HG02678 (cell line): ENCODE measurements around the gene TOB1.

Experiments
- ATAC-seq: cut with Tn5 transposase; IDR thresholded peaks from one replicate; pipeline ENCODE4 v1.9.1; 2021; ENCODE audit warnings: mild to moderate bottlenecking, moderate library complexity; ENCODE audit not compliant: unreplicated experiment

The TOB1 gene

DNA sequence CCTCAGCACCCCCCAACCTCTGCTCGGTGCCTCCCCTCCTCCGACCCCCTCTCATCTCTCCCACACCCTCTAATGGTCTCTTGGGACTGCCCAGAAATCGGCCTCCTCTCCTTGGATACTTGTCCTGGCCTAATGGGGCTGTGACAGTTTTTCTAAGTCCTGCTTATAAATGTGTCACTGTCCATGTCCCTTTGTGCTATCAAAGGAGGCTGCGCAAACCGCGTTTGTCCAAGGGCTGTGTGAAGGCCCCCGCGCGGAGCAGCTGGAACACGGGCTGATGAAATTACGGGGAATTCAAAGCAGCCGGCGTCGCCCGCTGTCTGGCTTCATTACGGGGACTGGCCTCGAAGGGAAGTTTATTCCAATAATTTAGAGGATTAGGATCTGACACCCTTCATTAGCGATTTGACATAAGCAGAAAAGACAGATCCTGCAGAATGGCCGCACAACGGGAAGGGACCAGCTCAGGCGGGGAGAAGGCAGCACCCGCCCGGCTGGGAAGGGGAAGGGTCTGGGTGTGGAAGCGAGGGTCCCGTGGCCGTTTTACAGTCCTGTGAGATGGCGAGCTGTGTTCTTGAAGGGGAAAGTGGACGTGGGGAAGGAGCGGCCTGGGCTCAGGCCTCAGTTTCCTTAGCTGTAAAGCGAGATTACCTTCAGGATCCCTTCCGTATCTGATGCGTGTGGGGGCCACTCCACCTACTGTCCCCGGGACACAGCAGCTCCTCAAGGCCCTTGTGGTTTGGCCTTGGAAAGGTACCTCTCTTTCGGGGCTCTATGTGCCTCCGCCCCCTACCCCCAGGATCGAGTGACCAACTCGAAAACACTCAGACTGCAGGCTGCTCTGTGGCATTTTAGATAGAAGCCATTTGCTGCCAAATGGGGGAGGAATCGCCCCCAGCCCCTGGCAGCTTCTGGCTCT lies 32.4 kb downstream of the TOB1 start:
- ATAC-seq = no peak

GRCh38 chr17:50832864-50833381 lies 33.2 kb downstream of the TOB1 start:
- ATAC-seq = no peak

DNA sequence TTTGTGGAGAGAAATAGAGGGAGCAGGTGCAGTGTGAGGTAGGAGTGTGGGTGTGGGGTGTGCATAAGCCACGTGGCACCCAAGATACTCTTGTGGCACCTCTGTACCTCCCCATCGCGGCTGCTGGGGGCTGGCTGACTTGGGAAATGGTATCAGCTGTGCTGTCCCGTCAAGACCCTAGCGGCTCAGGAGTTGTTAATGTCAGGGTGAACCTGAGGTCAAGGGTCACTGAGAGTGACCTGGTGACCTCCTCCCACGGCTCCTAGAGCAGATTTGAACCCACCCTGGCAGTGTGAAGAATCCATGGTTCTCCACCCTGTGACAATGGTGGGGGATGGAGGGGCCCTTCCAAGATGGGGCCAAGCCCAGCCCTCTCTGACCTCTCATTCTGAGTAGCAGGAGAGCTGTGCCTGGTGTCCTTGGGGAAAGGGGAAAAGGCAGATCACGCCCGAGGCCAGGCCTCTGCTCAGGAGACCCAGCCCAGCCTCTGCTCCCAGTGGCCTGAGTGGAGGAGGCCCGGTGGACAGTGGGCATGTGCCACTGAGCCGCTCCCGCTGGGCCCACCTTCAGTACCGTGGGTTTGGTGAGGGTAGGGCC lies 33.8 kb downstream of the TOB1 start:
- no peak for ATAC-seq

DNA sequence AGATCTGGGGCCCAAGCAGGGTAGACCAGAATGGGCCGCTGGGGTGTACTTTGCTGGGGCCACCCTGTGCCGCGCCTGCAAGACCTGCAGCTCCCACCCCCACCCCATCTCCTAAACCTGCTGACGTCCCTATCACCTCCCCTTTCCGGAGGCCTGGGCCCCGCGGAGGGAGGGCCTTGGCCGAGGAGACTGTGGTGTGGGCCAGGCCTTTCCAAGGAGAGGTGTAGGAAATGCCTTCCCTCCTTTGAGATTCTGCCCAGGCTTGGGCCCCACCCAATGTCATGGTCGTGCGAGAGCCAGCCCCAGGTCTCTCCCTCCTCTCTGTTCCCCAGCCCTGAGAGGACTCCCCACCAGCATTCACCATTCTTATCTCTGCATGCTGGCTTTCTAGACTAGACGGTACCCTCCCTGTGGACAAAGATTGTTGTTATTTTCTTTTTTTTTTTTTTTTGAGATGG lies 34.7 kb downstream of the TOB1 start:
- ATAC-seq = no peak

GRCh38 chr17:50830994-50831393 lies 35.2 kb downstream of the TOB1 start:
- ATAC-seq = no peak

DNA sequence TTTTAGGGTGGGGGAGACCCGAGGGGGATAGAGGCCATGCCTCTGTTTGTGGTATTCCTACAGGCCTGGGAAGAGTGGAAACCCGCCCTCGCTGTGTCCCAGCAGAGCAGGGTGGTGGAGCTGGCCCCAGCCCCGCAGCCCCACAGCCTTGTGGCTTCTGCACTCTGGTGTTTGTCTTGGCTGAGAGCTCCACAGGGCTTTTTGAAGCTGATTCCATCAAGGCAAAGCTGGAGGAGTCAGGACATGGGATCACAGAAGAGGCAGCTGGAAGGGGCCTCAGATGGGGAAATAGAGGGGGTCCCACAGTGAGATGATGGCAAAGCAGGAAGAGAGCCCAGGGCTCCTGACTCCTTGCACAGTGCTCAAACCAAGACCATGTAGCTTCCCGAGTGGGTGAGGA lies 35.8 kb downstream of the TOB1 start:
- no peak for ATAC-seq

GRCh38 chr17:50829332-50829731 lies 36.8 kb downstream of the TOB1 start:
- ATAC-seq = no peak

GRCh38 chr17:50828508-50829170 lies 37.5 kb downstream of the TOB1 start:
- ATAC-seq = peak; percentile 88

- no peak for ATAC-seq
Measured at GRCh38 chr17:50825188-50825587, 41.0 kb downstream of the TOB1 start.

DNA sequence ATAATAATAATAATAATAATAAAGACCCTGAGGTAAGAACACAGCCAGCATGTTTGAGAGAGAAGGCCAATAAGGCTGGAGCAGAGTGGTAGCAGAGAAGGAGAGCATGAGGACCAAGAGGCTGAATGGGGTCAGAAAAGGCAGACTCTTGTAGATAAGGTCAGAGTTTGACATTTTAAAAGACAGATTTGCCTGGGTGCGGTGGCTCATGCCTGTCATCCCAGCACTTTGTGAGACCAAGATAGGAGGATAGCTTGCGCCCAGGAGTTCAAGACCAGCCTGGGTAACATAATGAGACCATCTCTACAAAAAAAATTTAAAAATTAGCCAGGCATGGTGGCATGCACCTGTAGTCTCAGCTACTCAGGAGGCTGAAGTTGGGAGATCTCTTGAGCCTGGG lies 41.7 kb downstream of the TOB1 start:
- ATAC-seq = no peak

- ATAC-seq = no peak
Measured at GRCh38 chr17:50822550-50822949, 43.6 kb downstream of the TOB1 start.

DNA sequence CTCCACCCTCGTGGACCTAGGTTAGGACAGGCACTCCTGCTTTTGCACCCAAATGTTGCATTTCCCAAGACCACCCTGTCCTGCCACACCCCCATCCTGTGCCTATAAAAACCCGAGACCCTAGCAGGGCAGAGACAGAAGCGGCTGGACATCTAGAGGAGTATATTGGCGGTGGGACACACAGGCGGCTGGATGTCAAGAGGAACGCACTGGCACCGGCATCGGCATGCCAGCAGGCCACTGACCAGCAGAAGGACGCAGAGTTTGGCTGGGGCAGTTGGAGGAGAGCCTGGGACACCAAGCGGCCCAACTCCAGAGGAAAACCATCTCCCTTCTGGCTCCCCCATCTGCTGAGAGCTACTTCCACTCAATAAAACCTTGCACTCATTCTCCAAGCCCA lies 45.5 kb downstream of the TOB1 start:
- ATAC-seq = no peak

DNA sequence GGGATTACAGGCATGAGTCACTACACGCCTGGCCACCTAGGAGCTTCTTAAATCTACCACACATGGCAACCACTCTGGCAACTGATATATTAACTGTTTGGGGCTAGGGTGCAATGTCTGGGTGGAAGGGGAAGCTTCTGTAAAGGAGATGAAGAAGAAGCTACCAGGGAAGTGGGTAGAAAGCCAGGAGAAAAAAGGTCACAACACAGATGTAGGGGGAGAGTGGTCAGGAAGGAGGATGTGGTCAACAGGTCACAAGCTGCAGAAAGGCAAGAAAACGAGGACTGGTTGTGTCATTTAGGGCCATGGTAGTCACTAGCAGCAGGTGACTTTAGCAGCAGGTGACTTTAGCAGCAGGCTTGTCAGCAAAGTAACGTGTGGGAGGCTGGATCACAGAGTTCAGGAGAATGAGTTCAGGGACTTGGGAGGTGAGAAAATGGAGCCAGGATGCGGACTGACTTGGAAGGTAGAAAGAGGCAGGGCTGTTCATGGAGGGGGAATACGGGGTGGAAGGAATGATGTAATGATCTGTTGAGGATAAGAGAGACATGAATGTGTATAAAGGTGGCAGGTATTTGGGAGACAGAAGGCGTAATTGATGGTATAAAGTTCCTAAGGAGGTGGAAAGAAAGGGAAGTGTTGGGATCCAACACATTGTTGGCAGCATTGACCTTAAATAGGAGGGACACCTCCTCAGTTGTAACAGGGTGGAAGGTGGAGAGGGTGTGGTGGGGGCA lies 47.1 kb downstream of the TOB1 start:
- no peak for ATAC-seq

DNA sequence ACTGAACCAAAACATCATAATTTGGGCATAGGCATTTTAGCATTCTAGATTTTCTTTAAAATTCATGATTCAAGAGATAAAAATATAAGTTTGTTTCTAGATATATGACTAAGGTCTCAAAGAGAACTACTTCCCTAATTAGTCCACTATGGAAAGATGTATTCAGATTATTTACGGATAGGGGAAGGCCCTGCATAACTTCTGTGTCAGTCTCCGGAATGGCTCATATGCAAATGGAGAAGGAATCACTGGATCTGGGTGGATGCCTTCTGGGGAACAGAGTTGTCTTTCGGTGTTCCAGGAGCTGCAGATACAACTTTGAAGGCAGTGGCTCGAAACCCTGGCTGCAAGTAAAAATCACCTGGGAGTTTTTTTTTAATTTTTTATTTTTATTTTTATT lies 47.9 kb downstream of the TOB1 start:
- ATAC-seq = no peak

DNA sequence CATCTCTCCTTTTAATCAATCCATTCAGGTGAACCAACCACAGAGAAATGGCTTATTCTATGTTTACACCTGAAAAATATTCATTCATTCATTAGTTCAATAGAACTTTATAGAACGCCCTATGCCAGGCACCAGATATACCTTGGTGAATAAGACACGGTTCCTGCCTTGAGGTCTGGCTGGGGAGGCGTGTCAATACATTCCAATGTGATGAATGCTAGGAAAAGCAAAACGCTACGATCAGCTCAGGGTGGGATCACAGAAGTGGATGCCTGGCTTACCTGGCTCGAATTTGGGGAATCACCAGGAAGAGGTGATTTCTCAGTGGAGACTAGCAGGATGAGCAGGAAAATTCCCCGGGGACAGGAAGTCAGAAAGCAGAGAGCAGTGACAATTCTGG lies 48.3 kb downstream of the TOB1 start:
- no peak for ATAC-seq

DNA sequence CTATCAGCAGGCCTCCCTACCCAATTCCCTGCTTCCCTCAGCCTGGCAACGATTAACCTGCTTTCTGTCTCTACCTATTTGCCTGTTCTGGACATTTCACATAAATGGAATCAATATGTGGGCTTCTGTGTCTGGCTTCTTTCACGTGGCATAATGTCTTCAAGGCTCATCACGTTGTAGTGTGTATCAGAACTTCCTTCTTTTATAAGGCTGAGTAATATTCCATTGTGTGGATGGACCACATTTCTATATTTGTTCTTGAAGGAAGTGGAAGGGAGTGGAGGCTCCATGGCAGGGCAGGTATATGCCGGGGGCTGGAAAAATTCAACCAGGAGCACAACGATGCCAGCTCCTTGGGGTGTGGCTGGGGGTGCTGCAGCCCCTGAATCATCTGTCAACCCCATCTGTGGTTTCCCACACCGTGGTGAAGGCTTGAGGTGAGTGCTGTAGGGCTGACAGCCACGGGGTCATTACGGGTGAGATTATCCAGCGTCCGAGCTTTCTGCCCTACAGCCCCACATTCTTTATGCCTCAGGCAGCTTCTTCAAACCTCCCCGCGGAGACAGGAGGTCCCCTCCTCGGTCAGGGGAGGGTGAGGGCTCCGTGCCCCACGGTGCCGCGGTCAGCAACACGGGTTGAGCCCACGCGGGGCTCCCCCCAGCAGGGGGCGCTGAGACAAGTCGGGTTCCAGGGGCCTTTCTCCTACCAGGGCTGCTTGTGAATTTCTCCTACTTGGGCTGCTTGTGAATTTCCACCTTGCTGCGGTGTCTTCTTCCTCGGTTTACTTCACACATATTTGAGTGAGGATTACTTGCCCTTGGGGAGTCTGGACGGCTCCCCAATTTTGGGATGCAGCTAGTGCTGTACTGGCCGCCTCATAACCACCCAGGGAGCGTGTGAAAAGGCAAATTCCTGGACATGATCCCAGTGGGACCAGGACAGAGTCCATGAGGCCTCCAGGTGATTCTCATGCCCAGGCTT lies 49.1 kb downstream of the TOB1 start:
- no peak for ATAC-seq

DNA sequence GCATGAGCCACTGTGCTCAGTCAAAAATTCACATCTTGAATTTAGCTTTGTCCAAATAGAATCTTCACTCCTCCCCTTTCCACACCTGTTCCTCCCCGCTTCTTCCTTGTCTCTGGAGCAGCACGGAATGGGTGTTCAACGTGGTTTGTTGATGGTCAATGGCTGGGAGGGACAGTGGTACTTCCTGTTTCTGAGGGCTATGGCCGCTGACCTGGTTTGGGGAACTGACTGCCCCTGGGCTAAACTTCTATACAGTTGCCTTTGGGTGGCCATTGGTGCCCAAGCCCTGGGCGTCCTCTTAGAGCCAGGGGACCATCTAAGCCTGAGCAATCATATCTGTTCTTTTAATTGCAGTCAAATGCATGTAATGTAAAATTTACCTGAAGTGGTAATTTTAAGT lies 49.9 kb downstream of the TOB1 start:
- ATAC-seq = no peak

DNA sequence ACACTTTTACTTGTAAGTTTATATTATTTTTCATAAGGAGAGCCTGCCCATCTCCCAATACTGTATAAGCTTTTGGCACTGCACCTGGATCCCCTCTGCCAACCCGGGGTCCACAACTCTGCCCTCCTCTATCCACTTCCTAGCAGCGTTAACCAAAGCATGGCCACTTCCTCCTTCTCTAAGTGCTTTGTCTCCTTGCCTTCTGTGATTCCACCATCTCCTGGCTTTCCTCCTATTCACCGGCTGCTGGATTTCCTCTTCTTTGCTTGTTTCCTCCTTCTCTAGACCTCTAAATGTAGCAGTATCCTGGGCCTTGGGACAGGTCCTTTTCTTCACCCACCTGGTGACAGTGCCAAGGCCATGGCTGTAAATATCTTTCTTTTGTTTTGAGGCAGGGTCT lies 50.8 kb downstream of the TOB1 start:
- ATAC-seq = no peak

GRCh38 chr17:50813583-50813982 lies 52.6 kb downstream of the TOB1 start:
- ATAC-seq = no peak
